Measurements from ENCODE around the gene VPS39.

The VPS39 gene

DNA sequence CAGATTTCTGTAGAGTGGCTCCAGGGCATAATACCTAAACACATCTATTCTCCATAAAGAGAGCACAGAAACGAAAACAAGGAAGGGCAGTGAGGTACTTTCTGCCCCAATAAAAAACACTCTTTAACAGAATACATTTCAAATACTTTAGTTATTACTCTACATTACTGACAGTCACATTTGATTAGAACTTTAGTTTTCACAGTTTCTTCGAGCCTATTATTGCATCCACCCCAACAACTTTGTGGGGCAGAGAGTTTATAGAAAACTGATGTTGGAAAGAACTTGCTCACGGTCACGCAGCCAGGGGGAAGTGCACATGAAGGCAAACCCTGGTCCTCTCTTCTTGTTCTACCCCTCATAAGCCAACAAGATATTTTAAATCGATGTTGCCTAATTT, 9.0 kb downstream of the VPS39 start:
- DNase-seq = no peak

DNA sequence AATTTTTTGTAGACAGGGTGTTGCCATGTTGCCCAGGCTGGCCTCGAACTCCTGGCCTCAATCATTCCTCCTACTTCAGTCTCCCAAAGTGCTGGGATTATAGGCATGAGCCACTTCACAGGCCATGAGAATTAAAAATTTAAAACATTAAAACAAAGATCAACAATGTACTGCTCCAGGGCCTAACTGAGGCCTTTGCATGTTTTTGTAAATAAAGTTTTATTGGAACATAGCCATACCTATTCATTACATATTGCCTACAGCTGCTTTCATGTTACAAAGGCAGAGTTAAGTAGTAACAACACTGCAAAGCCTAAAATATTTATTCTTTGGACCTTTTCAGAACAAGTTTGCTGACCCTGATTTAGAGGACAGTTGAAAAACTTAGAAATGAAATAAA, 9.6 kb downstream of the VPS39 start:
- no peak for DNase-seq

DNA sequence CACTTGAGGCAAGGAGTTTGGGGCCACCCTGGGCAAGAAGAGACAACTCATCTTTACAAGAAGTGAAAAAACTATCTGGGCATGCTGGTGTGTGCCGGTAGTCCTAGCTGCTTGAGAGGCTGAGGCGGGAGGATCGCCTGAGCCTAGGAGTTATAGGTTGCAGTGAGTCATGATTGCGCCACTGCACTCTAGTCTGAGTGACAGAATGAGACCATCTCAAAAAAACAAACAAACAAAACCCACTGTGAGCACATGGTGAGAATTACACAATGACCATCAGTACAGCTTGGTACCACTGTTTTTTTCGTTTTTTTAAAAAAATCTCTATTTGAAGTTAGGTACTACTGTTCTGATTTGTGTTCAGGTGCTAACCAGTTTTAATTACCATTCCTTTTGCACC, 13.6 kb downstream of the VPS39 start:
- no peak for DNase-seq

DNA sequence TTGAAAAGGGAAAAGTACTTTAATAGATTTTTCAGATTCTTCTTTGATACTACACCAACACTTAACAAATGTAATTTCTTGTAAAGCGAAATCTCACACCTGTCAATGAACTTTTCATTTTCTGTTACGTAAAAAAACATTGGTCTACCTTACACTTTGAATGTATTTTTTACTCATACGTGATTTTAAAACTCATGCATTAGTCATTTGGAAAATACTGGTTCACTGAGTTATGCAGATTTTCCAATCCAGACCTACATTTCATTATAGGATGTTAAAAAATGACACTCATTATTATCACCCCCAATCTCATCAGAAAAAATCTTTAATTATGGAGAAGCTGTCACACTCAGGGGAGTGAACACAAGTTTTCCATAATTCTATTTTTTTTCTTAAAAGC, 14.7 kb downstream of the VPS39 start:
- no peak for DNase-seq

DNA sequence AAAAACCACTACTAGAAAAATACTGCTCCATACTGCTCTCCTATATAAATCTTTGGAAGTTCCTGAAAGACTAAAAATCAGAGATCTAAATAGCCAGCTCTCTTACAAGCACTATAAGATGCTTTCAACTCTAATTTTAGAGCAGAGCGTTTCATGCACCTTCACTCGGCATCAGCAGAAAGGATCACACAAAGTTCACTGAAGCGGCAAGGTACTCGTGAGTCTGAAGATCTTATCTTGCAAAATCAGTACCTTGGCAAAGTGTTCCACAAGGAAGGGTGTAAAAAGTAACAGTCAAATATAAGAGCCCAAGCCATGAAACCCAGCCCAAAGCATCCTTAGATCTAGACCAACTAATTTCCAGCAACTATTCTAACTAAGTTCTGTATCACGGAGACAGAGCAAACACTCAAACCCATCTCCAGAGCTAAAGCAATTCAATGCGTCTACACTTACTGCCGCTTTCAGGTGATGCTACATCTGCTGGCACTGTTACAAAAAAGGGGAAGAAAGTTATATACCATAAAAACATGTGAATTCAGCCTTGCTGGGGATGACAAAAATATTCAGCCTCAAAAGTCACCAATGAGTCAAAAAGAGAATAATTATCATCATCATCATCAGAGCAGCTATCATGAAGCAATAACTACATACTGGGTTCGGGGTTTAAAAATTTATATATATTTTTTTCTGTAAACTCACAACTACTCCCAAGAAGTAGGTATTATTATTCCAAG, 16.3 kb downstream of the VPS39 start:
- no peak for DNase-seq

DNA sequence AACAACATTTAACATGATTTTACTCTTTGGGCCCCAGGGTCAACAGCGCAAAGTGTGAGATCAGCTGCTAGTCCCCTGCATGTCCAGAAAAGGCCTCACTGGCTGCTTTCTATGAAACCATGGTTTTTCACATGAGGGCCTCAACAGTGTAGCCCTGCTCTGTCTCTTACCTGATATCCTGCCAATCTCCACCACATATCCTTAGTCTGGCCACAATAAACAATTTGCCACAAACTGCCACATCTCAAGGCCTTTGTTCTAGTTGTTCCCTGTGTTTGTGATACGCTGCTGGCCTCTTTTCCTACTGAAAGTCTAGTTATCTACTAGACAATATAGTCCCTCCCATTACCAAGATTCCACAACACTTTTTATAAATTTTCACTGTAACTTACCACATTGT, 17.7 kb downstream of the VPS39 start:
- DNase-seq = no peak

DNA sequence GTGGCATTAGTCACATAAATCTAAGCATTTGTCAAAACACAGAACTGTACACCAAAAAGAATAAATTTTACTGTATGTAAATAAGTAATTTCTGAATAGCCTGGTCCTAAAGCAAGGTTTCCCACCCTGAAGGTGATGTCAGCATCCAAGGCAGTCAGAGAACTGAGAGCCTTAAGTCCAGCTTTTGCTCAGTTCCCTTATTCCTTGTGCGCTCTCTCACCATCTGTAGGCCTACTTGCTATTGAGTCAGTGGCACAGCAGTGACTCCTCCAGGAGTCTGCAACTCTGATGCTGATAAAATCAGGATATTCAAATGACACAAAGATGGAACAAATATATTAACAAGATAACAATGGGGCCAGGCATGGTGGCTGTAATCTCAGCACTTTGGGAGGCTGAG, 22.3 kb downstream of the VPS39 start:
- DNase-seq = no peak

DNA sequence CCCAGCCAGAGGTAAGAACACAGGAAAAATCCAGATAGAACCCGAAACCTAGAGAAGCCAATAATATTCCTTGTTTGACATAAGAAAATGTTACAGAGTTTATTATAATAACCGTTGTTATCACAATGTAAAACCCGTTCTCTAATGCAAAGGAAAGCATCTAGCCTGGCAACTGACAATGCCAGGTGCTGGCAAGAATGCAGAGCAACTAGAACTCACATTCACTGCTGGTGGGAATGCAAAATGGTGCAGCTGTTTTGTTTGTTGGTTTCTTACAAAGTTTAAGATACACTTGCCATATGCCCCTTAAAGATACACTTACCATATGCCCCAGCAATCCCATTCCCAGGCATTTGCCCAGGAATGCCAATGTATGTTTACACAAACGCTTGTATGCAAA, 23.4 kb downstream of the VPS39 start:
- no peak for DNase-seq

DNA sequence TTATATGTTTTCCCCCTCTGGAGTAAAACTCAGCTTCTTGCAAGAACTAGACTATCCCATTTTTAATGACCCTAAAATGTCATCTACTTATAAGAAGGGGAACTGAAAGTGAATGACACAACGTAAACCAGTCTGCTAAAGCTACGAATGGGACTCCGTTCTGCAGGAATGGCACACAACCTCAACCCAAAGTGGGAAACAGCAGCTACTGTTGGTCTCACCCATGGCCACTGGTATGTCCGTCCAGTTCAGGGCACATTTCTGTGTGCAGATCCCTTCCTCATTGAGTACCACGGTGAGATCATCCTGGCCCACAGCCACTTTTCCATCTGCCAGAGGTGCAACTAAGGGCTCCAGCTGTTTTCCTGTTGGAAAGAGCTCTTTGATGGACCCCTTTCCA, 23.8 kb downstream of the VPS39 start:
- no peak for DNase-seq

DNA sequence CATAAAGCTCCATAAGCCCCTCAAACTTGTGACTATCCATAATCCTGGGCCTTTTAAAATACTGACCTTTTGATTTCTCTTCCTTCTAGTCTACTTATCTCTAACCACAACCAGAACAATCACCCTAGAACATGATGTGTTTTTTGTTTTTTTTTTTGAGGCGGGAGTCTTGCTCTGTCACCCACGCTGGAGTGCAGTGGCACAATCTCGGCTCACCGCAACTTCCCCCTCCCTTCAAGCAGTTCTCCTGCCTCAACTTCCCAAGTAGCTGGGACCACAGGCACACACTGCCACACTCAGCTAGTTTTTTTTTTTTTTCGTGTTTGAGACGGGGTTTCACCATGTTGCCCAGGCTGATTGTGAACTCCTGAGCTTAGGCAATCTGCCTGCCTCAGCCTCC, 25.1 kb downstream of the VPS39 start:
- DNase-seq = no peak

DNA sequence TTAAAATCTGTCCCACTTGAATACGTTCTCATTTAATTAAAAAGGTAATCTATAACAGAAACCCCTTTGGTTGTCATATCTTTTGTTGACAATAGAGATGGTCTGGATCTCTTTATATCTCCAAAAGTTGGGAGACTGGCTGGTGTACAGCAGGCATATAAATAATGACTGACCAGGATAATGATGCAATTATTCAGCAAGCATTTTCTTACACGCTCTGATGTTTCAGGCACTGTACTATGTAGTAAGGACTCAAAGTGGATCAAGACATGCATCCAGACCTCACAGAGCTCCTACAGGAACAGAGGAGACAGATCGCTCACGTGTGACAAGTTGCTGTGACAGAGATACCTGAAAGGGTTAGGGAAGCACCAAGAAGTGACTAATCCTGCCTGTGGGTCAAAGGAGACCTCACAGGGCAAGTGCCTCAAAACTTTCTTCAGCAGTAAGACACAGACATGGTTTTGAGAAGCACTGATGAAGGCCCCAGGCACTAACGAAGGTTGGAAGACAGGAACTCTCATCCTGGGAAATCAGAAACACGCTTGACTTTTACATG, 25.7 kb downstream of the VPS39 start:
- no peak for DNase-seq

DNA sequence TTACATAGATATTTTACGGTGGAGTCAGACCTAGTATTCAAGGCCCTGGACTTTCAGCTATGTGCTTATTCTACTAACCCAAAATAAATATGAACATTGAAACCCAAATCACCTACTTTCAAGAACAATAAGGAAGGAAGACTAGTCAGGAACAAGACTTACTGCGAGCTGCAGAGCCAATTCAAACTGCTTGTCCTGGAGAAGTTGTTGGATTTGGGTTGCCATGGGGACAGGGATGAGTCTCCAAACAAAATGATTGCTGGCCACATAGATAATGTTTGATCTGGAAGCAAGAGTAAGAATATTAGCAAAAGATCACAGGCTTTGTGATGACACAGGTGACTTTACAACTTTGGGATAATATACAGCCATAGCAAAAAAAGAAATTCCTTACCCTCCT, 30.0 kb downstream of the VPS39 start:
- DNase-seq = no peak

DNA sequence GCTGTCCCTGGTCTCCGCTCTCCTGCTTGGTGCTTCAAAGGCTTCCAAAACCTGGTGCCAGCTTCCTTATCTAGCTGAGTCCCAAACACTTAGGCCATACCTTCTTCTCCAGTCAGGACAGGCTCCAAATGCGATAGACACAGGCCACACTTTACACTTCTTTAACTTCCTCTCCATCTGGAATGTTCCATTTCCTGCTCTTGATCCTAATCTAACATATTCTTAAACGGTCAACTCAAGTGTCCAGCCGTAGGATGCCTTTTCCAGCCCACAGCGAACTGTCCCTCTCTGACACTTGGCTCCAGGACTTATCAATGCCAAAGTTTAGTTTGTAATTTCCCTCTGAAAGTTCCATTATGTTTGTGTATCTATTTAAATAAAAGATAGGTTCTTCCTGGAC, 32.4 kb downstream of the VPS39 start:
- no peak for DNase-seq

DNA sequence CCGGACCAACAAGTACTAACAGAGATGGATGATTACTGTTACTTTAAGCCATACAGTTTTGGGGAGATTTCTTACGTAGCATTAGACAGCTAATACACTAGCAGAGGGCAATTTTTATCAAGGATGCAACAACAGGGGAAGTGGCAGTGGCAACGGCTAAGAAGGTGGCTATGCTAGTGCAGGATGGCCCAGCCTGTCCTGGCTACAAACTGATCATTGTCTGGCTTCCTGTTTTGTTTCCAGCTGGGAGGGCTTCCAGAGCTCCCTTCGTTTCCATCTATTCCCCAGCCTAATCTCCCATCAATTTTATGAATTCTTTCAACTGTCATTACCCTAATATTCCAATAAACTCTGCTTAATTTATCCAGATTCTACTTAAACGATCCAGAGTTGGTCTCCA, 35.6 kb downstream of the VPS39 start:
- DNase-seq = no peak

DNA sequence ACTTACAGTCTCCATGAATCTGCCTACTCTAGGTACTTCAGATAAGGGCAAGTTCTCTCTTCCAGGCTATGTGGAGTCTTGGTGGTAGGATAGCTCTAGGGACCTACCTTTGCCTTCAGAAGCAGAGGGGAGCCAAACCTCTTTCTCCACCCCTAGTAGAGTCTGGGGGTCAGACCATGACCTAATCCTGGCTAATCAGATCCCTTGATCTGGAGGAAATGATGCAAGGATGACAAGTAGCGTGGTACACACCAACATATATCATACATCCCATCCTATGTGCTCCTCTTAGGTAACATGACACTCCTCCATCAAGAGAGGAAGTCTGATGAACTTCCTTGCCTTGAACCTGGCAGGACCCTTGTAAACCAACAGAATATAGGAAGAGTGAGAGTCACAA, 36.3 kb downstream of the VPS39 start:
- no peak for DNase-seq

DNA sequence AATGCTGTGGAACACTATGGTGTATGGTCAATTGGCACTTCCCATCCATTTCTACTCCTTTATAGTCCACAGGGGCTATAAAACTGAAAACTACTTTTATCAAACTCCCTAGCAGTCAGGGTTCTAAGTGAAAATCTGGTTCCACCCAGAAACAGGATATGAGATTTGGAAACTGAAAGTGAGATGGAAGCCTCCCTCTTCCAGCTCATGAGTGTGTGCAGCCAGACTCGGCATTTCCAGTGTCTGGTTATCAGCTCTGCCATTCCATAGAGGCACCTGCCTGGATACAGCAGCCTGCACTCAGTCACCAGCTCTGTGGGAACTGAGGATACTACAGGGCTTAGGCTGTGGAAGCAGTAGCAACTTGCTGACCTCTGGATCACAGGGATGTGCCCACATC, 37.0 kb downstream of the VPS39 start:
- no peak for DNase-seq

DNA sequence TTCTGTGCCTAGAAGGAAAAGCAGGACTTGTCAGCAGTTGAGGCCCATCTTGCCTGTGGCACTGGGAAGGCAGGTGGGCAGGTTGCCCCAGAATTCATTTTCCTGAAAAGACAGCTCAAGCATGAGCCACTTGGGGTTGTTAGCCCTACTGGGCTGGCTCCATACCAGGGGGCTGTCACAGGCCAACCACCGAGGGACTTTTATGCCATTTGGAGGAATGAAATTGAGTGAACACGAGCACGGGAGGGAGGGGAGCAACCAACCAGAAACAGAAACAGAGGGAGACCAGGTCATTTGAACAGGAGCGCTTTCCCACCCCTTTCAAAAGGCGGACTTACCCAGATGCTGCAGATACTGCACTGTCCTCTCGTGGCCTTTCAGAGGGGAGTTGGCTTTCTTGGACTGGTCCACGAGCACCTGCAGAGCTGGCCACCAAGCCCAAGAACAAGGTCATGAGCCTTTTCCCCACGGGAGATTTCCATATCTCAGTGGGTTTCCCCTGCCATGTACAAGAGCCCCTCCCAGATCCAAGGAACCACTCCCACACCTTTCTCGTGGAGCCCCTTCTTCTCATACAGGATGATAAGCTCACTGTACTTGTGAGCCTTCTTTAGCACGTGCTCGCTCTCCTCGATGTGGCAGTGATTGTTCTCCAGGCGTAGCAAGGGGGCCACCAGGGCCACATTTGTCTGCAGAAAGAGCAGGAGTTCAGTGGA, 41.7 kb downstream of the VPS39 start:
- DNase-seq = no peak

DNA sequence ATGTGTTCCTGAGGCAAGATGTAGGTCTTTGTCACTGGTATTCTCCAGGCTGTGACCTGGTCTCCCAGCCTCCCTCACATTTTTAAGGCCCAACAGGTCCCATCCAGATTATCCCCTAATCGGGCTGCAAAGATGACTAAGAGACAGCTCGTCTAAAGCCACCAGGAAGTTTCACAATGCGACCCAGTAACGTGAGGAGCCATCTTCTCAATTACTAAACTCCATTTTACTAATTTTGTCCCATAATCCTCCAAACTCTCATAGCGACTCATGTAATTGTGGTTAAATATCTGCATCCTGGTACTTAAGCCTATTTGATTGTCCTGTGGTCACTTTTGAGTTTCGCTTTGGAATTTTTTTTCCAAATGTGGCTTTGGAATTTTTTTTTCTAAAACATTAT, 43.0 kb downstream of the VPS39 start:
- no peak for DNase-seq

DNA sequence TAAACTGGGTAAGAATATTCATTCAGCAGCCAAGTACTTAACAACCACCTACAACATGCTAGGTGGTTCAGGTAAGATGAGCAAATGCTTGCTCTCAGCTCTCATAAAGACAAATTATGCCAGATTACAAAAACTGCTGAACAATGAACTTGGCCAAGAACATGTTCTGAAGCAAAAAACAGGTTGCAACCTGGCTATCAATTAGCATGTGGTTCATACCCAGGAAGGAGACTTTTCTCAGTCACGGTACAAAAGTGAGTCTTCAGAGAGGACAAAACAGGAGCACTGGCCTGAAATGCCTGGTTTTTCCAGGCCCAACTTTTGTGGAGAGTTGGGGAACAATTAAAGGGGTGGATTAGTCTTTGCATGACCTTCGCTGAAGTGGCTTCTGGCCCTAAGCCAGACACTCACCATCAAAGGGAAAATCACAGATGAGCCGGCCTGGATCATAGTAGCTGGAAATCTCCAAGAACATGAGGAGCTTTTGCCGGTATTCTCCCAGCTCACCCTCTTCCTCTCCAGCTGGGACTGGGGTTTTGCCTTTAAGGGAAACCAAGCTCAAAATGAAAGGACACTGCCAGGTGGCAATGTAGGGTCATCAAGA, 44.1 kb downstream of the VPS39 start:
- no peak for DNase-seq

DNA sequence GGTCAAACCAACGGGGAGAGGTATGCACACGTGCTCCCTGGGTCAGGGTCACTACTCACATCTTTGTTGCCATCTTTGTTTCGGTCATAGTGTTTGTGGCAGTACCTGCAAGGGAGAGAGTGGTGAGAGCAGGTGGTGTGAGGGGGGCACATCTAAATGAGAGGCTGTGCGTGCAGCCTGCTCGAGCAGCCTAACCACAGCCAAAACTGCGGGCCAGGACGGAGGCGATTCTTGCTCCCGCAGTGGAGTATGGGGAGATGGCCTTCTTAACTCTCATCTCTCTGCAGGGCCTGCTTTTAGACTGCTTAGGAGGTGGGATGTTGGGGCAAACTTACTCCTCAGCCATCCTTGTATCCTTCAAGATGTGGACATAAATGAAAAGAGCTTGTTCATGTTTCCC, 44.8 kb downstream of the VPS39 start:
- no peak for DNase-seq

DNA sequence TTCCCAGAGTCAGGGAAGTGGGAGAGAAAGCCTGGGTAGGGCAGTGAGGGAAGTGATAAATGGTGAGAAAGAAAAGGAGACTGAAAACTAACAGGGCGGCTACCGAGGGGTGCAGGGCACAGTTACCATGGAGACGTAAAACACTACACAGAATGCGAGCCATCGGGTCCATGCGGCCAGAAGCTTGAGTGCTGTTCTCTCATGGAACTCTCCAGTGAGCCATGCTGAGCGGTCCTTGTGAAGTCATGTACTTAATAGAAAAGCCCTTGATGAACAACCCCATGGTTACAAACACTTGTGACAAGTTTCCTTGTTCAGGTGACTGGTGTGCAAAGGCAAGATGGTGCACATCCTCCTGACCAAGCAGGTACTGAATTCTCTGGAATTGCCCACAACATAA, 48.0 kb downstream of the VPS39 start:
- no peak for DNase-seq

DNA sequence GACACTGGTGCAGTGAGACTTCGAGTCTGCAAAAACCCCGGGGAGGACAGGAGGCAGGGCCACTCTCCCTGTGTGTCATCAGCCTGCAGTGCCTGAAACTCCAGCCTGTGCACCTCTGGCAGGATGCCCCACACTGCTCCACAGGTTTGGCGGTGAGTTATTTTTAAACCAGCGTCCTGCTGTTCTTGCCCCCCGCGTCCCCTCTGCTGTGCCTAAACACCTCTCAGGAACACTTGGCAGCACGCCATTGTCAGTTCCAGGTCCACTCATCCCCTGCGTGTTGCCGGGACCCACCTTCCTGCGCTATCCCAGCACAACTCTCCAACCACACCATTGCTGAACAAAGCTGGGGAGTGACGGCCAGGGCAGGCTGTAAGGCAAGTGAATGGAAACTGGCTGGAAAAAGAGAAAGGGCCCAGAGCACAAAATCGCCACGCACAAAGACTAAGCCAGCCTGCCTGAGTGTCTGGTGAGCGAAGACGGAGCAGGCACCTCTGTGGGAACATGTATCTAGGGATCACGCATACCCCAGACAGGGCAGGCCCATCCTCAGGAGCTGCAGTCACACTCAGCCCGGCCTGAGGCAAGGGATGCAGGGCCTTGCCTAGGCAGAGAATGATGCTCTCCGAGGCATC, 48.6 kb downstream of the VPS39 start:
- DNase-seq = no peak

DNA sequence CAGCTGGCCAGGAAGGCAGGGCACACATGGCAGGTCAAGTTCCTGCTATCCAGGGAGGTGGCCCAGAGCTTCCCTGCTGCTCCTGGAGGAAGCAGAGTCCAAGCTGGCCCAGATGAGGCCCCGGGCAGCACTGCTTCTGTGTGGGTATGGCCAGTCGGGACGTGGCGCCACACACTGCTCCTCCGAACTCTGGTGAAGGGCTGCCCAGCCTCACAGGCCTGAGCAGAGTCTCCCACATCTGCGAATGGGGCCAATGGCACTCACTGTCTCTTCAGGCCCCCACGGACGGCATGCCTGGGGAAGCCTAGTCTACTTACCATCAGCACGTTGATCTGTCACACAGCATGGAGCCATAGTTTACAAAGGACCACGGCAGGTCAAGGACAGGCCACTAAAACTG, 49.2 kb downstream of the VPS39 start:
- no peak for DNase-seq
